Measurements from ENCODE around the gene HLA-G. TPM values are rescaled to one million over a fixed set of nuclear protein-coding genes. Genes with fewer than 3 reads are reported as not detected.

Gene HLA-G
- total RNA-seq, 4 donors from 2014 or later: 0.80 to 1.1 TPM; not detected in 2

DNA sequence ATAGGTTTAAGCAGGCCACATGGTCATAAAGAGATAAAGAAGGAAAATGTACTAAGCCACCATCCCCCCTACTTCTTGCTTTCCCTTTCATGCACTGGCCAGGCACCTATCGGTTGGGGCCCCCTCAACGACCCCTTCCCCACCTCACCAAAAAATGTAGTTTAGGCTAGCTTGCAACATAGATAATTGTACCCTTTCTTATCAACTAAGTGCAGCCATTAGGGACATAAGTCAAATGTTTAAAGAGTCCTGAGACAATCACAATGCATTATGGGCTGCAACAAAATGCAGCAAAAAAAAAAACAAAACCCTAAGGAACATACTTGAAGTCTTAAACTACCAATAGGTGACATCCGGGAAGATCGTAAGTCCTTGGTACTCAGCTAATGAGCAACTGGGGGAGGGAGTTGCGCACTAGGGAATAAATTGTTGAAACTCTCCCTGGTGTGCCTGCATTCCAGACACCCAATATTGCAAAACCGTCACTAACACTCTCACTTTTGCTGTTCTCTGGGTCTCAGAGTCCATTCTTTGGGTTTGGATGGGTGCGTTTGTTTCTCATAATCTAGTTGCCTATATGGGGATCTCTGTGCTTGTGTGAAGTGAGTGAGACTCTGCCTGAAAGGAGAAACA lies 12.4 kb upstream of the HLA-G start:
- no peak for DNase-seq (ENCODE audit: low spot score in 2 of 2)
- no peaks in the 10 kb centered on the region for H3K9me3 ChIP-seq
- no peak for TF ChIP-seq EP300 (IDR thresholded peaks at IDR 0.05)
- TF ChIP-seq, protein P1, sequence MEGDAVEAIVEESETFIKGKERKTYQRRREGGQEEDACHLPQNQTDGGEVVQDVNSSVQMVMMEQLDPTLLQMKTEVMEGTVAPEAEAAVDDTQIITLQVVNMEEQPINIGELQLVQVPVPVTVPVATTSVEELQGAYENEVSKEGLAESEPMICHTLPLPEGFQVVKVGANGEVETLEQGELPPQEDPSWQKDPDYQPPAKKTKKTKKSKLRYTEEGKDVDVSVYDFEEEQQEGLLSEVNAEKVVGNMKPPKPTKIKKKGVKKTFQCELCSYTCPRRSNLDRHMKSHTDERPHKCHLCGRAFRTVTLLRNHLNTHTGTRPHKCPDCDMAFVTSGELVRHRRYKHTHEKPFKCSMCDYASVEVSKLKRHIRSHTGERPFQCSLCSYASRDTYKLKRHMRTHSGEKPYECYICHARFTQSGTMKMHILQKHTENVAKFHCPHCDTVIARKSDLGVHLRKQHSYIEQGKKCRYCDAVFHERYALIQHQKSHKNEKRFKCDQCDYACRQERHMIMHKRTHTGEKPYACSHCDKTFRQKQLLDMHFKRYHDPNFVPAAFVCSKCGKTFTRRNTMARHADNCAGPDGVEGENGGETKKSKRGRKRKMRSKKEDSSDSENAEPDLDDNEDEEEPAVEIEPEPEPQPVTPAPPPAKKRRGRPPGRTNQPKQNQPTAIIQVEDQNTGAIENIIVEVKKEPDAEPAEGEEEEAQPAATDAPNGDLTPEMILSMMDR (IDR thresholded peaks at IDR 0.05): no peak
- TF ChIP-seq POLR2AphosphoS5 (IDR thresholded peaks at IDR 0.05): no peak
- TF ChIP-seq POLR2A (IDR thresholded peaks at IDR 0.05): no peak
- H3K36me3 ChIP-seq: no peaks in the 10 kb centered on the region
- H3K4me1 ChIP-seq: no peaks in the 10 kb centered on the region
- no peak overlapping the region for H3K4me3 ChIP-seq
- no peaks in the 10 kb centered on the region for H3K27me3 ChIP-seq
- WGBS: 77% methylated on average over 7 of the region's 7 CpGs
- no peak overlapping the region for H3K27ac ChIP-seq

DNA sequence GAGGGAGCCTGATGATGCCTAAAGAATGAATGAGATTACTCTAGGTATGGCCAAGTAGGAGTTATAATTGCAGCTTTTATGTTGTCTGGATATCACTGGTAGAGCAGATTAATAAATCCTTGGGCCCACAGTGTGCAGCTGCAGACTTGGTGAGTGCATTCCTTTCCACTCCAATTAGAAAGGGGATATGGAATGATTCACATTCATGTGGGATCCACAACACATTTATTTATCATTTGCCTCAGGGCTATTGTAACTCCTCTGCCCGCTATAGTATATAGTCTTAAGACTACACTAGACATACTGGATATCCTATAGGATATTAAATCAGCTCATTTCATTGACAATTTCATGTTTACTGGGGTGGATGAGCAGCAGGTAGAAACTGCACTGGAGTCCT lies 11.6 kb upstream of the HLA-G start:
- Histone ChIP-seq H3K4me1 (no peaks in the 10 kb centered on the region), H3K27me3 (no peaks in the 10 kb centered on the region), H3K27ac (no peak overlapping the region), H3K9me3 (no peaks in the 10 kb centered on the region), H3K4me3 (no peak overlapping the region), H3K36me3 (no peaks in the 10 kb centered on the region)
- TF ChIP-seq, protein P1 (IDR thresholded peaks at IDR 0.05): no peak
- no peak for TF ChIP-seq POLR2A (IDR thresholded peaks at IDR 0.05)
- TF ChIP-seq POLR2AphosphoS5 (IDR thresholded peaks at IDR 0.05): no peak
- no peak for TF ChIP-seq EP300 (IDR thresholded peaks at IDR 0.05)
- WGBS: 29% methylated on average over 1 of the region's 1 CpG
- DNase-seq (ENCODE audit: low spot score in 2 of 2): no peak

DNA sequence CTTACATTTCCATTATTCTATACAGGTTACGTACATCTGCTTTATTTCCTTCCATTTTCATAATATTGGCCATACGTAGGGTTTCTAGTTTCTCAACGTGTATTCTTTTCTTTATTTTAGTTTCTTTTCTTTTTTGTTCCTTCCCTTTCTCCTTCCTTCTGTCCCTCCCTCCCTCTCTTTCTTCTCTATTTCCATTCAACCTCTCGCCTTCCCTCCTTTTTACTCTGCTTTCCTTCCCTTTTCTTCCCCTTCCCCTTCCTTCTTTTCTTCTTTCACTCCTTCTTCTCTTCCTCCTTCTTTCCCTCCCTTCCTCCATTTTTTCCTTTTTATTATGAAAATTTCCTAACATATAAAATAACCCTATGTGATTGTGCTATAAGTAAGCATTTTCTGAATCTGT lies 8.7 kb upstream of the HLA-G start:
- TF ChIP-seq POLR2AphosphoS5 (IDR thresholded peaks at IDR 0.05) (no peak), EP300 (IDR thresholded peaks at IDR 0.05) (no peak), POLR2A (IDR thresholded peaks at IDR 0.05) (no peak)
- TF ChIP-seq, protein P1 (IDR thresholded peaks at IDR 0.05): no peak
- Histone ChIP-seq H3K4me1 (no peaks in the 10 kb centered on the region), H3K4me3 (no peak overlapping the region), H3K27ac (no peak overlapping the region), H3K36me3 (no peaks in the 10 kb centered on the region), H3K9me3 (no peaks in the 10 kb centered on the region), H3K27me3 (peaks cover 16% of the 10 kb centered on the region)
- no peak for DNase-seq (ENCODE audit: low spot score in 2 of 2)
- 94% methylated on average over 4 of the region's 4 CpGs for WGBS

DNA sequence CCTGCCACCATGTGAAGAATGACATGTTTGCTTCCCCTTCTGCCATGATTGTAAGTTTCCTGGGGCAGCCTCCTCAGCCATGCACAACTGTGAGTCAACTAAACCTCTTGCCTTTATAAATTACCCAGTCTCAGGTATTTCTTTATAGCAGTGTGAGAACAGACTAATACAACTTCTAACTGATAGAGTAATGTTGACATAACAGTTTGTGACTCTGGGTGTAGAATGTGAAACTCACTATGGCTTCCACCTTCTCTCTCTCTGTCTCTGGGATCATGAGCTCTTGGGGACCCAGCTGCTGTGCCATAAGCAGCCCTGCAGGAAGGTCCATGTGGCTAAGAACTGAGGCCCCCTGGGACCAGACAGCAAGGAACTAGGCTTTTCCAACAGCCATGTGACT lies 3.5 kb upstream of the HLA-G start:
- Histone ChIP-seq H3K4me3 (no peak overlapping the region), H3K36me3 (no peaks in the 10 kb centered on the region), H3K9me3 (no peaks in the 10 kb centered on the region), H3K27me3 (peaks cover 39% of the 10 kb centered on the region), H3K27ac (no peak overlapping the region), H3K4me1 (peaks cover 12% of the 10 kb centered on the region)
- no peak for TF ChIP-seq POLR2AphosphoS5 (IDR thresholded peaks at IDR 0.05)
- TF ChIP-seq EP300 (IDR thresholded peaks at IDR 0.05): no peak
- TF ChIP-seq, protein P1 (IDR thresholded peaks at IDR 0.05): no peak
- TF ChIP-seq POLR2A (IDR thresholded peaks at IDR 0.05): no peak
- DNase-seq (ENCODE audit: low spot score in 2 of 2): no peak

DNA sequence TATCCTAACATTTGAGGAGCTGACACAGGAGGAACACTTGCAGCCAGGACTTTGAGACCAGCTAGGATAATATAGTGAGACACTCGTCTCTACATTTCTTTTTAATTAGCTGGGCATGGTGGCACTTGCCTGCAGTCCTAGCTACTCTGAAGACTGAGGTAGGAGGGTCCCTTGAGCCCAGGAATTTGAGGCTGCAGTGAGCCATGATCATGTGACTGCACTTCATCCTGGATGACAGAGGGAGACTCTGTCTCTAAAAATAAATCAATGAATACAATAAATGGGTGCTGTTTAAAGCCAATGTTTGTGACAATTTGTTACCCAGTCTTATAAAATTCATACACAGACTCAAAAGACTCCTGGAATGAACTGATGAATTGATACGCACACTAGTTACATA lies 1.8 kb upstream of the HLA-G start:
- Histone ChIP-seq H3K4me3 (no peak overlapping the region), H3K27me3 (peaks cover 54% of the 10 kb centered on the region), H3K27ac (no peak overlapping the region), H3K4me1 (peaks cover 12% of the 10 kb centered on the region), H3K36me3 (no peaks in the 10 kb centered on the region), H3K9me3 (no peaks in the 10 kb centered on the region)
- 63% methylated on average over 2 of the region's 2 CpGs for whole genome bisulfite sequencing
- TF ChIP-seq POLR2AphosphoS5 (IDR thresholded peaks at IDR 0.05): no peak
- TF ChIP-seq POLR2A (IDR thresholded peaks at IDR 0.05): no peak
- TF ChIP-seq EP300 (IDR thresholded peaks at IDR 0.05): no peak
- TF ChIP-seq, protein P1 (IDR thresholded peaks at IDR 0.05): no peak
- DNase-seq (ENCODE audit: low spot score in 2 of 2): no peak
